Lung (tissue), 12 donors: ENCODE results near the gene PIP5K1B. TPM values are rescaled to one million over a fixed set of nuclear protein-coding genes. Genes with fewer than 3 reads are reported as not detected.

Experiments
- ATAC-seq: fragments of 200-7000 bp; cut with Tn5 transposase; one replicate; pipeline ENCODE4 v1.9.1; 2020; ENCODE audit warnings: moderate number of reproducible peaks; ENCODE audit not compliant: insufficient read depth, low FRiP score
- DNase-seq, 3 donors: peaks; one replicate each; pipeline ENCODE4 v3.0.0-alpha.2; 2013 to 2017
- H3K27ac ChIP-seq, 2 donors: one replicate each; pipeline ENCODE4 v1.5.1; 2013; ENCODE audit warnings: mild to moderate bottlenecking in 2 of 2, moderate library complexity in 2 of 2, control low read depth in 1 of 2, inconsistent platforms in 1 of 2, low read depth in 1 of 2, low read length in 1 of 2
- H3K27me3 ChIP-seq, 3 donors: one replicate each; pipeline ENCODE4 v1.5.1; 2013; ENCODE audit warnings: low read length in 2 of 3; ENCODE audit not compliant: control insufficient read depth in 3 of 3, insufficient read depth in 3 of 3
- H3K36me3 ChIP-seq, 4 donors: one replicate each; pipeline ENCODE4 v1.5.1; 2013; ENCODE audit warnings: low read length in 4 of 4, mild to moderate bottlenecking in 1 of 4, moderate library complexity in 1 of 4; ENCODE audit not compliant: control insufficient read depth in 4 of 4, insufficient read depth in 4 of 4
- H3K4me1 ChIP-seq, 5 donors: one replicate each; pipeline ENCODE4 v1.5.1; 2013; ENCODE audit warnings: low read length in 5 of 5, mild to moderate bottlenecking in 2 of 5, moderate library complexity in 1 of 5; ENCODE audit not compliant: control insufficient read depth in 5 of 5, insufficient read depth in 5 of 5
- H3K4me3 ChIP-seq: one replicate; pipeline ENCODE4 v1.5.1; 2013; ENCODE audit warnings: mild to moderate bottlenecking, control low read depth, moderate library complexity
- H3K9ac ChIP-seq, 2 donors: one replicate each; pipeline ENCODE4 v1.5.1; 2013; ENCODE audit warnings: low read length in 2 of 2, control low read depth in 1 of 2; ENCODE audit not compliant: insufficient read depth in 1 of 2
- H3K9me3 ChIP-seq, 4 donors: one replicate each; pipeline ENCODE4 v1.5.1; 2013; ENCODE audit warnings: low read length in 3 of 4, mild to moderate bottlenecking in 1 of 4, moderate library complexity in 1 of 4; ENCODE audit not compliant: control insufficient read depth in 4 of 4, insufficient read depth in 3 of 4
- CTCF ChIP-seq: IDR thresholded peaks from 2 replicates; pipeline ENCODE4 v1.5.1; 2012; ENCODE audit warnings: mild to moderate bottlenecking; ENCODE audit errors: control extremely low read depth, extremely low read depth
- WGBS, 2 donors: extraction: QIAGEN DNeasy Blood & Tissue Kit; methylation state at CpG; one replicate each; pipeline ENCODE4 v1.1.7; 2013; 5-methylcytosine and 5-hydroxymethylcytosine counted together
- polyA plus RNA-seq, 2 donors: library from polyadenylated mRNA; stranded (reverse); fragments of 200-250 nt; gene quantifications; one replicate each; pipeline ENCODE4 v1.2.1, GENCODE V29; 2013
- total RNA-seq, 2 donors: library from RNA; depleted of rRNA in 1 of 2; stranded (reverse); fragments of >200 nt in 1 of 2; gene quantifications; one replicate each; pipeline ENCODE4 v1.2.1, GENCODE V29; 2014 to 2021
- donor health status: control.
- donor health status: control.
- donor health status: Bipolar disorder and iron deficiency.
- donor health status: healthy.
- donor health status: DM: yes; HTN: yes; CAD: no.

Gene PIP5K1B
- total and polyA plus RNA-seq, 4 donors = 6.6 to 28.2 (median 15.6) TPM

- 33 to 42% methylated on average over 2 of the region's 2 CpGs for WGBS, 2 donors
Observed at GRCh38 chr9:68683433-68683832, 21.6 kb upstream of the PIP5K1B start.

GRCh38 chr9:68685213-68685612 lies 19.8 kb upstream of the PIP5K1B start:
- no peak for DNase-seq
- Histone ChIP-seq H3K4me1 (no peaks in the 10 kb centered on the region), H3K4me3 (no peak overlapping the region), H3K27me3 (peaks cover 0 to 13% (median 0%) of the 10 kb centered on the region in 3 donors), H3K9ac (no peak overlapping the region), H3K36me3 (no peaks in the 10 kb centered on the region), H3K27ac (no peak overlapping the region), H3K9me3 (no peaks in the 10 kb centered on the region)
- WGBS, 2 donors = 93 to 99% methylated on average over 3 of the region's 3 CpGs
- ATAC-seq = no peak
- no peak for TF ChIP-seq CTCF

More at GRCh38 chr9:68683433-68683832, 21.6 kb upstream of the PIP5K1B start:
- DNase-seq (no peak), ATAC-seq (no peak)
- Histone ChIP-seq H3K9ac (no peak overlapping the region), H3K4me3 (no peak overlapping the region), H3K9me3 (no peaks in the 10 kb centered on the region), H3K27me3 (peaks cover 0 to 13% (median 2%) of the 10 kb centered on the region in 3 donors), H3K27ac (no peak overlapping the region), H3K4me1 (no peaks in the 10 kb centered on the region), H3K36me3 (no peaks in the 10 kb centered on the region)
- TF ChIP-seq CTCF = no peak

GRCh38 chr9:68685770-68686169 lies 19.3 kb upstream of the PIP5K1B start:
- Histone ChIP-seq H3K27ac (no peak overlapping the region), H3K27me3 (peaks cover 0 to 13% (median 0%) of the 10 kb centered on the region in 3 donors), H3K9me3 (no peaks in the 10 kb centered on the region), H3K4me3 (no peak overlapping the region), H3K4me1 (no peaks in the 10 kb centered on the region), H3K9ac (no peak overlapping the region), H3K36me3 (no peaks in the 10 kb centered on the region)
- WGBS, 2 donors = 43 to 46% methylated on average over 3 of the region's 3 CpGs
- peak in 1 of 3 donors; percentile 13 for DNase-seq
- TF ChIP-seq CTCF = no peak
- ATAC-seq = no peak

GRCh38 chr9:68690088-68690487 lies 15.0 kb upstream of the PIP5K1B start:
- H3K27me3 ChIP-seq = no peaks in the 10 kb centered on the region
- 45 to 67% methylated on average over 6 of the region's 6 CpGs for WGBS, 2 donors
- peaks cover 0 to 3% (median 0%) of the 10 kb centered on the region in 5 donors for H3K4me1 ChIP-seq
- TF ChIP-seq CTCF = no peak
- H3K9ac ChIP-seq = no peak overlapping the region
- no peak overlapping the region for H3K4me3 ChIP-seq
- peak overlapping the region in 1 of 2 donors; percentile 67 for H3K27ac ChIP-seq
- peak; percentile 76 for ATAC-seq
- no peaks in the 10 kb centered on the region for H3K36me3 ChIP-seq
- DNase-seq = no peak
- H3K9me3 ChIP-seq = no peaks in the 10 kb centered on the region
